HepG2 (cell line): ENCODE measurements around the gene ACOX3. TPM values are rescaled to one million over a fixed set of nuclear protein-coding genes. Genes with fewer than 3 reads are reported as not detected.

ENCODE experiments used
- AKAP8 ChIP-seq: sonication (generic); formaldehyde crosslinking; IDR thresholded peaks from 2 replicates; pipeline ENCODE4 v1.5.1; 2020; ENCODE audit warnings: mild to moderate bottlenecking, missing genetic modification reagents
- BHLHE40 ChIP-seq: IDR thresholded peaks from 2 replicates; pipeline ENCODE4 v1.6.1; 2011; ENCODE audit warnings: low read length, improper control_type of control experiment
- BRF2 ChIP-seq: sonication (generic); formaldehyde crosslinking; IDR thresholded peaks from 2 replicates; pipeline ENCODE4 v1.8.1; 2022; ENCODE audit warnings: mild to moderate bottlenecking, missing genetic modification reagents
- CCAR2 ChIP-seq: fragments of 200-400 bp; formaldehyde crosslinking; optimal IDR thresholded peaks from 2 replicates; pipeline ENCODE3; 2018; ENCODE audit warnings: low read depth, mild to moderate bottlenecking, low read length, moderate library complexity
- ERF ChIP-seq: IDR thresholded peaks from 2 replicates; pipeline ENCODE4 v1.6.1; 2018; ENCODE audit warnings: missing biosample characterization, missing genetic modification reagents
- FLYWCH1 ChIP-seq: sonication (generic); formaldehyde crosslinking; IDR thresholded peaks from 2 replicates; pipeline ENCODE4 v1.8.1; 2023; ENCODE audit warnings: mild to moderate bottlenecking, missing genetic modification reagents
- GMEB1 ChIP-seq: sonication (generic); formaldehyde crosslinking; IDR thresholded peaks from 2 replicates; pipeline ENCODE4 v1.5.1; 2020; ENCODE audit warnings: missing genetic modification reagents, mild to moderate bottlenecking, borderline replicate concordance
- GMEB2 ChIP-seq: IDR thresholded peaks from 2 replicates; pipeline ENCODE4 v1.6.1; 2016; ENCODE audit warnings: missing biosample characterization, missing genetic modification reagents, low read depth
- GRHL1 ChIP-seq: sonication (generic); formaldehyde crosslinking; conservative IDR thresholded peaks from 2 replicates; pipeline ENCODE4 v1.8.0; 2022; ENCODE audit warnings: missing genetic modification reagents
- HBP1 ChIP-seq: IDR thresholded peaks from 2 replicates; pipeline ENCODE4 v1.6.1; 2016; ENCODE audit warnings: low read depth, control low read depth
- ISL2 ChIP-seq: sonication (generic); formaldehyde crosslinking; IDR thresholded peaks from 2 replicates; pipeline ENCODE4 v1.5.0; 2020; ENCODE audit warnings: missing genetic modification reagents
- JARID2 ChIP-seq: sonication (generic); formaldehyde crosslinking; IDR thresholded peaks from 2 replicates; pipeline ENCODE4 v1.8.1; 2023; ENCODE audit warnings: missing genetic modification reagents, inconsistent platforms; ENCODE audit not compliant: insufficient replicate concordance
- KLF12 ChIP-seq: sonication (generic); formaldehyde crosslinking; IDR thresholded peaks from 2 replicates; pipeline ENCODE4 v1.4.0; 2020; ENCODE audit warnings: missing genetic modification reagents, borderline replicate concordance
- MTF2 ChIP-seq: sonication (generic); formaldehyde crosslinking; IDR thresholded peaks from 2 replicates; pipeline ENCODE4 v1.5.0; 2020; ENCODE audit warnings: missing genetic modification reagents, borderline replicate concordance
- NAIF1 ChIP-seq: sonication (generic); formaldehyde crosslinking; IDR thresholded peaks from 2 replicates; pipeline ENCODE4 v1.5.0; 2020; ENCODE audit warnings: mild to moderate bottlenecking, missing genetic modification reagents, borderline replicate concordance
- PLRG1 ChIP-seq: fragments of 450-650 bp; conservative IDR thresholded peaks from 2 replicates; pipeline ENCODE4 v1.6.1; 2016
- RAD51 ChIP-seq: fragments of 450-650 bp; IDR thresholded peaks from 2 replicates; pipeline ENCODE4 v1.6.1; 2016; ENCODE audit warnings: borderline replicate concordance
- RORA ChIP-seq: sonication (generic); formaldehyde crosslinking; IDR thresholded peaks from 2 replicates; pipeline ENCODE4 v1.5.0; 2020; ENCODE audit warnings: mild to moderate bottlenecking, missing genetic modification reagents, moderate library complexity
- SIX4 ChIP-seq: sonication (generic); formaldehyde crosslinking; IDR thresholded peaks from 2 replicates; pipeline ENCODE4 v1.4.0; 2020; ENCODE audit warnings: missing genetic modification reagents
- SOX5 ChIP-seq: IDR thresholded peaks from 2 replicates; pipeline ENCODE4 v1.6.1; 2016; ENCODE audit warnings: borderline replicate concordance
- ZNF546 ChIP-seq: sonication (generic); formaldehyde crosslinking; conservative IDR thresholded peaks from 2 replicates; pipeline ENCODE4 v1.8.1; 2023; ENCODE audit warnings: mild to moderate bottlenecking, missing genetic modification reagents
- ZNF616 ChIP-seq: sonication (generic); formaldehyde crosslinking; IDR thresholded peaks from 2 replicates; pipeline ENCODE4 v1.5.0; 2020; ENCODE audit warnings: low read depth, mild to moderate bottlenecking, missing genetic modification reagents
- ZNF776 ChIP-seq: sonication (generic); formaldehyde crosslinking; IDR thresholded peaks from 2 replicates; pipeline ENCODE4 v1.4.0; 2020; ENCODE audit warnings: mild to moderate bottlenecking, missing genetic modification reagents
- polyA plus RNA-seq, 8 experiments: library from polyadenylated mRNA; depleted of rRNA in 3 of 8; stranded (reverse) in 7 of 8; unstranded in 1 of 8; fragments of >200 nt; fragmentation: Illumina TruSeq in 4 of 8; extraction: Trizol in 4 of 8; gene quantifications; 2 replicates each; pipeline versions ENCODE4 v1.2.1 to v1.2.3, GENCODE V29; 2011 to 2016; ENCODE audit warnings: low read depth in 4 of 8, missing spikeins in 1 of 8, mixed read lengths in 1 of 8; ENCODE audit not compliant: insufficient read depth in 1 of 8
- total RNA-seq, 5 experiments: library from RNA; depleted of rRNA; stranded (reverse); fragments of >200 nt; fragmentation: Illumina TruSeq; extraction: Trizol; gene quantifications; 2 replicates each; pipeline ENCODE4 v1.2.3, GENCODE V29; 2016; ENCODE audit warnings: low read depth in 1 of 5

ACOX3 gene
- total and polyA plus RNA-seq, 2 of the 13 experiments (the other 11 are each of a cell fraction or from before 2014, with no cell fraction given), result 4.2 to 17.8 TPM

GRCh38 chr4:8428288-8429097, 12.0 kb downstream of the ACOX3 start (continued):
- no peak for TF ChIP-seq BRF2 (CRISPR knock-in tag)
- no peak for TF ChIP-seq RORA (CRISPR knock-in tag)
- no peak for TF ChIP-seq JARID2
- no peak for TF ChIP-seq SOX5 (CRISPR knock-in tag)
- peak; percentile 74; the same call in 1 of the 2 replicates for TF ChIP-seq HBP1
- no peak for TF ChIP-seq GRHL1 (CRISPR knock-in tag)
- TF ChIP-seq ERF (CRISPR knock-in tag), result peak; percentile 67; the same call in 1 of the 2 replicates
- no peak; the same call in 1 of the 2 replicates for TF ChIP-seq BHLHE40
- TF ChIP-seq ZNF776 (CRISPR knock-in tag), result peak; percentile 87; the same call in 1 of the 2 replicates
- no peak for TF ChIP-seq NAIF1 (CRISPR knock-in tag)
- peak; percentile 86; the same call in 1 of the 2 replicates for TF ChIP-seq AKAP8 (CRISPR knock-in tag)
- peak; percentile 77 for TF ChIP-seq GMEB1 (CRISPR knock-in tag)
- TF ChIP-seq ISL2 (CRISPR knock-in tag), result peak; percentile 51; the same call in 1 of the 2 replicates
- TF ChIP-seq FLYWCH1, result no peak
- no peak for TF ChIP-seq GMEB2 (CRISPR knock-in tag)
- peak; percentile 53; the same call in 1 of the 2 replicates for TF ChIP-seq SIX4 (CRISPR knock-in tag)
- no peak for TF ChIP-seq ZNF616 (CRISPR knock-in tag)
- TF ChIP-seq CCAR2, result no peak
- TF ChIP-seq ZNF546 (CRISPR knock-in tag), result 0 out of 2 replicates have a peak, but pooled peaks have one; percentile 79
- no peak for TF ChIP-seq MTF2 (CRISPR knock-in tag)
- TF ChIP-seq RAD51, result no peak
- TF ChIP-seq PLRG1, result no peak
- TF ChIP-seq KLF12 (CRISPR knock-in tag), result peak; percentile 82; the same call in 1 of the 2 replicates
